ENCODE results near the gene CASP6. TPM values are rescaled to one million over a fixed set of nuclear protein-coding genes. Genes with fewer than 3 reads are reported as not detected.

The CASP6 gene
- total and polyA plus RNA-seq, 2 of the 8 experiments (the other 6 are each of a cell fraction or from before 2014, with no cell fraction given) = 29.5 to 35.1 TPM

DNA sequence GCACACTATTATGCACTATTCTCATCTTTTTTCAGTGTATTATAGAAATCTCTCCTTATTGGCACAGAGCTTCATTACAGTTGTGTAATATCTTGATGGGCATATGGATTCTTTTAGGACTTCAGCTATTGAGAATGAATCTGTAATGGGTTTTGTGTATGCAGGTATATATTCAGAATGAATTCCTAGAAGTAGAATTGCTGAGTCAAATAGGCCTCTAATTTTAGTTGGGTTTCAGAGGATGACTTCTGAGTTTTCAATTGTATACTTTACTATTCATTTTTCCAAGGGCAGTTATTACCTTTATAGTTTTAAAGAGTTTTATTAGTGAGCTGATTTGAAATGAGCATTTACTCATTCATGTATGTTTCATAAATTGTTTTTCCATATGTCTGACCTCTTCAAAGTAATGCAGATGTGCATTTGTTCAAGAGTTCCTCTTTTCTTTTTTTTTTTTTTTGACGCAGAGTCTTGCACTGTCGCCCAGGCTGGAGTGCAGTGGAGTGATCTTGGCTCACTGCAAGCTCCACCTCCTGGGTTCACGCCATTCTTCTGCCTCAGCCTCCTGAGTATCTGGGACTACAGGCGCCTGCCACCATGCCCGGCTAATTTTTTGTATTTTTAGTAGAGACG, 19.5 kb downstream of the CASP6 start:
- POLR2A ChIA-PET (ENCODE audit: partially characterized antibody) = interaction anchor here (1.2 kb wide), 1 partner anchor 19 kb away, joined by 5 read pairs; no protein-coding TSS in a partner anchor
- 96% methylated on average over 3 of the region's 6 CpGs; no CpG with 5 or more reads in 1 of the 2 experiments for WGBS, 2 experiments (ENCODE audit: extremely low coverage in 1 of 2, insufficient coverage in 1 of 2, insufficient read length in 1 of 2, insufficient replicate concordance in 2 of 2, low coverage in 1 of 2, low lambda C conversion rate in 2 of 2, missing lambda C conversion rate in 1 of 2)
- no peak overlapping the region for H3K56ac ChIP-seq (replicated peaks; ENCODE audit: insufficient read length, low read depth, low read length)
- no peak overlapping the region for H2AFZ ChIP-seq (ENCODE audit: low read length)
- no peak overlapping the region for H3K4ac ChIP-seq (replicated peaks; ENCODE audit: insufficient read length, low read depth, low read length)
- no peaks in the 10 kb centered on the region for H3K79me2 ChIP-seq (ENCODE audit: control insufficient read depth in 1 of 2, insufficient read depth in 2 of 2, low read length in 2 of 2)
- H2BK120ac ChIP-seq (replicated peaks; ENCODE audit: low read depth, low read length) = no peak overlapping the region
- H3K27me3 ChIP-seq (replicated peaks in 1 of 4; ENCODE audit: control insufficient read depth in 3 of 4, extremely low read depth in 1 of 4, insufficient read depth in 3 of 4, low read length in 3 of 4) = no peaks in the 10 kb centered on the region
- H2BK15ac ChIP-seq (ENCODE audit: low read length) = no peak overlapping the region
- no peaks in the 10 kb centered on the region for H3K79me1 ChIP-seq (ENCODE audit: low read depth, low read length)
- CTCF ChIA-PET (ENCODE audit: partially characterized antibody) = interaction anchor here (0.6 to 1.6 kb wide), 6 partner anchors 18 to 251 kb away, joined by 3 to 4 read pairs (median 3); no protein-coding TSS in a partner anchor
- TF ChIP-seq YY1 (IDR thresholded peaks at IDR 0.05; ENCODE audit: low read depth, low read length) (no peak), SP2 (IDR thresholded peaks at IDR 0.05; ENCODE audit: low read length) (no peak), EZH2 (IDR thresholded peaks at IDR 0.05; ENCODE audit: low read depth, low read length, severe bottlenecking) (no peak), RXRA (IDR thresholded peaks at IDR 0.05; ENCODE audit: insufficient read depth, low read depth, low read length) (no peak), KDM1A (IDR thresholded peaks at IDR 0.05; ENCODE audit: borderline replicate concordance, low read length) (no peak), EGR1 (IDR thresholded peaks at IDR 0.05; ENCODE audit: borderline replicate concordance, low read depth, low read length) (no peak), SRF (IDR thresholded peaks at IDR 0.05; ENCODE audit: low read depth, low read length) (no peak), CBX8 (IDR thresholded peaks at IDR 0.05; ENCODE audit: borderline replicate concordance, low read depth, low read length) (no peak), NRF1 (IDR thresholded peaks at IDR 0.05; ENCODE audit: low read depth, low read length) (no peak), KDM4A (IDR thresholded peaks at IDR 0.05; ENCODE audit: low read depth, low read length, severe bottlenecking) (no peak)
- TF ChIP-seq, protein P1, sequence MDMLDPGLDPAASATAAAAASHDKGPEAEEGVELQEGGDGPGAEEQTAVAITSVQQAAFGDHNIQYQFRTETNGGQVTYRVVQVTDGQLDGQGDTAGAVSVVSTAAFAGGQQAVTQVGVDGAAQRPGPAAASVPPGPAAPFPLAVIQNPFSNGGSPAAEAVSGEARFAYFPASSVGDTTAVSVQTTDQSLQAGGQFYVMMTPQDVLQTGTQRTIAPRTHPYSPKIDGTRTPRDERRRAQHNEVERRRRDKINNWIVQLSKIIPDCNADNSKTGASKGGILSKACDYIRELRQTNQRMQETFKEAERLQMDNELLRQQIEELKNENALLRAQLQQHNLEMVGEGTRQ (IDR thresholded peaks at IDR 0.05; ENCODE audit: low read length) = no peak
- H3K9me3 ChIP-seq (ENCODE audit: insufficient read depth in 2 of 2, low read depth in 1 of 2, low read length in 1 of 2) = peaks cover 0 to 8% of the 10 kb centered on the region in 2 experiments; a peak in 2 of 4 replicates
- no peak overlapping the region for H2BK20ac ChIP-seq (ENCODE audit: low read length)
- DNase-seq (ENCODE audit: low read depth in 1 of 2, low spot score in 2 of 2) = no peak
- H4K8ac ChIP-seq (ENCODE audit: extremely low read depth, insufficient read depth, low read length) = no peak overlapping the region
- no peak overlapping the region for H4K5ac ChIP-seq (ENCODE audit: insufficient read length, low read depth, low read length)
- peaks cover 0 to 7% (median 3%) of the 10 kb centered on the region in 4 experiments; a peak in 3 of 7 replicates for H3K4me1 ChIP-seq (replicated peaks in 1 of 4; ENCODE audit: control insufficient read depth in 3 of 4, insufficient read depth in 4 of 4, low read length in 3 of 4)
- no peak overlapping the region for H2BK5ac ChIP-seq (ENCODE audit: low read depth, low read length)
- FAIRE-seq = no peak
- H3K27ac ChIP-seq (ENCODE audit: low read depth, low read length) = no peak overlapping the region
- H4K91ac ChIP-seq (replicated peaks; ENCODE audit: insufficient read length, low read length) = no peak overlapping the region
- no peaks in the 10 kb centered on the region for H3K23me2 ChIP-seq (ENCODE audit: low read depth, low read length)
- H3K23ac ChIP-seq (ENCODE audit: insufficient read length) = no peak overlapping the region
- H3K4me2 ChIP-seq (ENCODE audit: insufficient read depth in 1 of 2, low read depth in 2 of 2, low read length in 2 of 2) = no peak overlapping the region
- no peak overlapping the region for H2BK12ac ChIP-seq (ENCODE audit: low read depth, low read length)
- H2AK5ac ChIP-seq (ENCODE audit: low read depth, low read length) = no peak overlapping the region
- no peak overlapping the region for H3K18ac ChIP-seq (ENCODE audit: extremely low read depth, low read length)
- H3K14ac ChIP-seq (ENCODE audit: insufficient read length) = no peak overlapping the region
- peaks cover 0 to 4% (median 1%) of the 10 kb centered on the region in 4 experiments; a peak in 2 of 8 replicates for H3K36me3 ChIP-seq (ENCODE audit: control insufficient read depth in 2 of 4, insufficient read depth in 4 of 4, low read length in 3 of 4)
- H3K4me3 ChIP-seq (ENCODE audit: extremely low read depth in 1 of 4, insufficient read depth in 2 of 4, low read depth in 3 of 4, low read length in 4 of 4) = no peak overlapping the region
- no peak overlapping the region for H3K9ac ChIP-seq (replicated peaks in 1 of 4; ENCODE audit: extremely low read depth in 1 of 4, low read depth in 3 of 4, low read length in 3 of 4)
- H4K20me1 ChIP-seq (replicated peaks in 1 of 2; ENCODE audit: control insufficient read depth in 1 of 2, insufficient read depth in 2 of 2, low read length in 2 of 2) = no peaks in the 10 kb centered on the region
